Trophoblast cell (in vitro differentiated cells and primary cell): ENCODE measurements around the gene GPR55.

Experiments used
- DNase-seq, 2 donors: peaks; one replicate each; pipeline ENCODE4 v3.0.0-alpha.2; 2016
- H2AFZ ChIP-seq: 2 replicates; pipeline ENCODE4 v1.6.1; 2013; ENCODE audit warnings: low read length, moderate library complexity, mild to moderate bottlenecking; ENCODE audit not compliant: insufficient read depth, poor library complexity
- H2AK5ac ChIP-seq: 2 replicates; pipeline ENCODE4 v1.6.1; 2013; ENCODE audit warnings: mild to moderate bottlenecking, low read length
- H2BK120ac ChIP-seq: 2 replicates; pipeline ENCODE4 v1.6.1; 2013; ENCODE audit warnings: low read length, mild to moderate bottlenecking, moderate library complexity; ENCODE audit not compliant: insufficient read depth, poor library complexity
- H2BK12ac ChIP-seq: 2 replicates; pipeline ENCODE4 v1.6.1; 2013; ENCODE audit warnings: mild to moderate bottlenecking, low read length, moderate library complexity
- H2BK5ac ChIP-seq: 2 replicates; pipeline ENCODE4 v1.6.1; 2013; ENCODE audit warnings: low read length, low read depth, moderate library complexity, mild to moderate bottlenecking; ENCODE audit not compliant: poor library complexity
- H3K14ac ChIP-seq: 2 replicates; pipeline ENCODE4 v1.6.1; 2013; ENCODE audit warnings: mild to moderate bottlenecking, low read length
- H3K18ac ChIP-seq: 2 replicates; pipeline ENCODE4 v1.6.1; 2013; ENCODE audit warnings: mild to moderate bottlenecking, low read length
- H3K23ac ChIP-seq: 2 replicates; pipeline ENCODE4 v1.6.1; 2013; ENCODE audit warnings: low read length
- H3K27ac ChIP-seq: 2 replicates; pipeline ENCODE4 v1.5.1; 2013; ENCODE audit warnings: low read depth, mild to moderate bottlenecking, inconsistent platforms, low read length, moderate library complexity
- H3K27me3 ChIP-seq: 2 replicates; pipeline ENCODE4 v1.6.1; 2013; ENCODE audit warnings: inconsistent platforms, mild to moderate bottlenecking, low read length, moderate library complexity; ENCODE audit not compliant: insufficient read depth
- H3K36me3 ChIP-seq, 2 experiments: 1 replicate in 1 of 2; 2 replicates in 1 of 2; pipeline ENCODE4 v1.6.1; 2013; ENCODE audit warnings: low read length in 2 of 2, mild to moderate bottlenecking in 2 of 2, moderate library complexity in 1 of 2; ENCODE audit not compliant: insufficient read depth in 2 of 2, control insufficient read depth in 1 of 2
- H3K4ac ChIP-seq: 2 replicates; pipeline ENCODE4 v1.6.1; 2013; ENCODE audit warnings: low read depth, mild to moderate bottlenecking, low read length, moderate library complexity
- H3K4me1 ChIP-seq, 2 experiments: 1 replicate in 1 of 2; 2 replicates in 1 of 2; pipeline ENCODE4 v1.6.1; 2013; ENCODE audit warnings: low read length in 2 of 2, mild to moderate bottlenecking in 2 of 2, moderate library complexity in 1 of 2; ENCODE audit not compliant: insufficient read depth in 2 of 2, control insufficient read depth in 1 of 2
- H3K4me2 ChIP-seq: 2 replicates; pipeline ENCODE4 v1.6.1; 2013; ENCODE audit warnings: inconsistent platforms, mild to moderate bottlenecking, low read length, moderate library complexity
- H3K4me3 ChIP-seq: 2 replicates; pipeline ENCODE4 v1.5.1; 2013; ENCODE audit warnings: mild to moderate bottlenecking, low read depth, low read length, inconsistent platforms
- H3K79me1 ChIP-seq: one replicate; pipeline ENCODE4 v1.6.1; 2013; ENCODE audit warnings: low read length
- H3K79me2 ChIP-seq: 2 replicates; pipeline ENCODE4 v1.6.1; 2013; ENCODE audit warnings: low read length, mild to moderate bottlenecking; ENCODE audit not compliant: control insufficient read depth, insufficient read depth, poor library complexity
- H3K9ac ChIP-seq: 2 replicates; pipeline ENCODE4 v1.6.1; 2013; ENCODE audit warnings: mild to moderate bottlenecking, low read length
- H3K9me3 ChIP-seq: 2 replicates; pipeline ENCODE4 v1.6.1; 2013; ENCODE audit warnings: low read depth, mild to moderate bottlenecking, control low read depth, inconsistent platforms, low read length; ENCODE audit not compliant: insufficient read depth
- H4K12ac ChIP-seq: 2 replicates; pipeline ENCODE4 v1.6.1; 2013; ENCODE audit warnings: low read depth, mild to moderate bottlenecking, low read length, moderate library complexity
- H4K8ac ChIP-seq: 2 replicates; pipeline ENCODE4 v1.6.1; 2013; ENCODE audit warnings: low read depth, mild to moderate bottlenecking, low read length, moderate library complexity
- H4K91ac ChIP-seq: one replicate; pipeline ENCODE4 v1.6.1; 2013; ENCODE audit warnings: low read depth, mild to moderate bottlenecking, low read length, moderate library complexity
- WGBS: extraction: QIAGEN DNeasy Blood & Tissue Kit; methylation state at CpG from one replicate; pipeline ENCODE4 v1.1.7; 2013; ENCODE audit warnings: missing lambda C conversion rate; ENCODE audit not compliant: insufficient read length, insufficient coverage; ENCODE audit errors: extremely low coverage; 5-methylcytosine and 5-hydroxymethylcytosine counted together

GPR55 gene

DNA sequence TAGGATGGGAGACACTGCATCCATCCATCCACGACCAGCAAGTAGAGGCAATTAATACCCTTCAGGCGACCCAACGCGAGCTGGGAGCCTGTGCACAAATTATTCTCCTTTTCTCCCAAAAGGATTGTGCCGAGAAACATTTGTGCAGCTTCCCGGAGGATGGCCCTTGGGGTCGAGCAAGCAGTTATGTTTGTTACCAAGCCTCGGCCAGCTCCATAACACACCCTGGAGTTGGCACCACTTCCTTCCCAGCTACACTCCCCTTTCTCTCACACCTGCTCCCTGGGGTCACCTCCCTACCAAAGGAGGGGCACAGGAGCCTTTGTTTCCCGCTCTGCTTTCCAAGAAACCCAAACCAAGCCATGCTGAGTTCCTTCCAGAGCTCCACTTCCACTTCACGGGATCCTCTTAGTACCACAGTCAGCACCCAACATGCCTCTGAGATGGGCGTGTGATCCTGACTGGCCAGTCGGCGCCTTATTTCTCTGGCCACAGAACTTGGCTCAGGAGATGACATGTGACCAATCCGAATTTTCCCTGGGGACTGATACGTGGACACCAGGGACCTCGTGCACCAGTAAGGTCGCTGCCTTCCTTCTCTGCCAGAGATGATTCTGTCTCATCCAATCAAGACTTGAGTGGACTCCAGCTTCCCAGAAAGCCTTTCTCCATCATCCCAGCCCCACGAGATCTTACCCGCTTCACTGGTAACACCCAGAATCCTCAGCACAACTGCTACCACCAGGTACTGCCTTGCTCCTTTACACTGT, 28.5 kb downstream of the GPR55 start:
- H3K79me2 ChIP-seq = no peaks in the 10 kb centered on the region
- no peak overlapping the region for H2AFZ ChIP-seq
- H2BK12ac ChIP-seq = no peak overlapping the region
- no peak overlapping the region for H2BK5ac ChIP-seq
- no peaks in the 10 kb centered on the region for H3K79me1 ChIP-seq
- H3K14ac ChIP-seq = no peak overlapping the region
- H2BK120ac ChIP-seq = no peak overlapping the region
- no peak overlapping the region for H3K27ac ChIP-seq
- H3K23ac ChIP-seq = no peak overlapping the region
- peaks cover 6% of the 10 kb centered on the region for H3K9me3 ChIP-seq
- no CpG with 5 or more reads among the region's 19 CpGs for WGBS
- H4K91ac ChIP-seq = no peak overlapping the region
- no peak overlapping the region for H3K4ac ChIP-seq
- no peaks in the 10 kb centered on the region for H3K27me3 ChIP-seq
- DNase-seq = no peak
- H3K9ac ChIP-seq = no peak overlapping the region
- no peak overlapping the region for H3K4me3 ChIP-seq
- H4K8ac ChIP-seq = no peak overlapping the region
- H3K18ac ChIP-seq = no peak overlapping the region
- no peaks in the 10 kb centered on the region for H3K4me1 ChIP-seq
- no peaks in the 10 kb centered on the region for H3K36me3 ChIP-seq
- no peak overlapping the region for H4K12ac ChIP-seq
- no peak overlapping the region for H3K4me2 ChIP-seq
- no peak overlapping the region for H2AK5ac ChIP-seq

- no peak overlapping the region for H4K8ac ChIP-seq
- no peaks in the 10 kb centered on the region for H3K79me1 ChIP-seq
- WGBS = no CpG with 5 or more reads among the region's 6 CpGs
- H3K27me3 ChIP-seq = no peaks in the 10 kb centered on the region
- no peak overlapping the region for H4K91ac ChIP-seq
- H3K9ac ChIP-seq = no peak overlapping the region
- H3K4ac ChIP-seq = no peak overlapping the region
- H2BK5ac ChIP-seq = no peak overlapping the region
- H3K4me1 ChIP-seq = no peaks in the 10 kb centered on the region
- no peaks in the 10 kb centered on the region for H3K36me3 ChIP-seq
- H3K27ac ChIP-seq = no peak overlapping the region
- H4K12ac ChIP-seq = no peak overlapping the region
- no peak overlapping the region for H3K14ac ChIP-seq
- no peak overlapping the region for H2AFZ ChIP-seq
- no peak overlapping the region for H3K23ac ChIP-seq
- no peak overlapping the region for H2BK120ac ChIP-seq
- H3K4me3 ChIP-seq = no peak overlapping the region
- no peak overlapping the region for H3K4me2 ChIP-seq
- H3K18ac ChIP-seq = no peak overlapping the region
- no peak overlapping the region for H2AK5ac ChIP-seq
- H3K79me2 ChIP-seq = no peaks in the 10 kb centered on the region
- no peak overlapping the region for H2BK12ac ChIP-seq
- DNase-seq = no peak
- peaks cover 6% of the 10 kb centered on the region for H3K9me3 ChIP-seq
These were observed 29.3 kb downstream of the GPR55 start for GRCh38 chr2:230895536-230896345.

- Histone ChIP-seq H3K4ac (no peak overlapping the region), H2AK5ac (no peak overlapping the region), H3K27ac (no peak overlapping the region), H3K14ac (no peak overlapping the region), H3K18ac (no peak overlapping the region), H3K36me3 (no peaks in the 10 kb centered on the region), H4K91ac (no peak overlapping the region), H3K79me2 (no peaks in the 10 kb centered on the region), H3K79me1 (no peaks in the 10 kb centered on the region), H3K9me3 (peaks cover 6% of the 10 kb centered on the region), H4K8ac (no peak overlapping the region), H2BK120ac (no peak overlapping the region), H3K23ac (no peak overlapping the region), H3K9ac (no peak overlapping the region), H3K27me3 (no peaks in the 10 kb centered on the region), H2AFZ (no peak overlapping the region), H2BK5ac (no peak overlapping the region), H3K4me2 (no peak overlapping the region), H3K4me1 (no peaks in the 10 kb centered on the region), H2BK12ac (no peak overlapping the region), H4K12ac (no peak overlapping the region), H3K4me3 (no peak overlapping the region)
- no peak for DNase-seq
- no CpG with 5 or more reads among the region's 19 CpGs for WGBS
These were observed 30.9 kb downstream of the GPR55 start for GRCh38 chr2:230893841-230894781.

GRCh38 chr2:230893338-230893737, 31.7 kb downstream of the GPR55 start:
- no peaks in the 10 kb centered on the region for H3K79me1 ChIP-seq
- H4K91ac ChIP-seq = no peak overlapping the region
- no peaks in the 10 kb centered on the region for H3K4me1 ChIP-seq
- no peak overlapping the region for H2AK5ac ChIP-seq
- no peak overlapping the region for H2BK120ac ChIP-seq
- H3K79me2 ChIP-seq = no peaks in the 10 kb centered on the region
- no peak overlapping the region for H3K18ac ChIP-seq
- no peak overlapping the region for H3K27ac ChIP-seq
- DNase-seq = no peak
- H3K14ac ChIP-seq = no peak overlapping the region
- H3K4me3 ChIP-seq = no peak overlapping the region
- WGBS = no CpG with 5 or more reads among the region's 6 CpGs
- H2BK5ac ChIP-seq = no peak overlapping the region
- no peak overlapping the region for H2AFZ ChIP-seq
- no peak overlapping the region for H3K4ac ChIP-seq
- no peak overlapping the region for H3K9ac ChIP-seq
- H4K12ac ChIP-seq = no peak overlapping the region
- no peak overlapping the region for H3K4me2 ChIP-seq
- no peaks in the 10 kb centered on the region for H3K36me3 ChIP-seq
- H3K27me3 ChIP-seq = no peaks in the 10 kb centered on the region
- no peak overlapping the region for H2BK12ac ChIP-seq
- H3K23ac ChIP-seq = no peak overlapping the region
- H3K9me3 ChIP-seq = peaks cover 6% of the 10 kb centered on the region
- no peak overlapping the region for H4K8ac ChIP-seq
